Left kidney (tissue), 2 donors: ENCODE results near the gene C2CD4B. TPM values are rescaled to one million over a fixed set of nuclear protein-coding genes. Genes with fewer than 3 reads are reported as not detected.

Experiments
- DNase-seq: peaks from one replicate; pipeline ENCODE4 v3.0.0-alpha.2; 2013
- polyA plus RNA-seq: library from polyadenylated mRNA; unstranded; fragments of 120-200 nt; gene quantifications from one replicate; pipeline ENCODE4 v1.2.1, GENCODE V29; 2013; ENCODE audit not compliant: insufficient read length

C2CD4B gene
- polyA plus RNA-seq, 1 donor: 0.28 TPM

GRCh38 chr15:62119227-62119864 lies 45.7 kb downstream of the C2CD4B start:
- DNase-seq: no peak

- no peak for DNase-seq
Observed at GRCh38 chr15:62118520-62119226, 46.4 kb downstream of the C2CD4B start.

- DNase-seq: no peak
Observed at GRCh38 chr15:62115847-62116246, 49.2 kb downstream of the C2CD4B start.

Other genes with a start within 250 kb of the C2CD4B start
- gene VPS13C, start 104.8 kb downstream of the C2CD4B start, polyA plus RNA-seq: 64.7 TPM
- 0.33 TPM for gene C2CD4A, start 98.3 kb downstream of the C2CD4B start, polyA plus RNA-seq
- 28.6 TPM for gene TLN2, start 225.3 kb upstream of the C2CD4B start, polyA plus RNA-seq